ENCODE results near the gene VAX1. TPM values are rescaled to one million over a fixed set of nuclear protein-coding genes. Genes with fewer than 3 reads are reported as not detected.

Gene VAX1
- total and polyA plus RNA-seq, 2 experiments from 2014 or later = not detected

- Histone ChIP-seq H3K27me3 (peaks cover 95% of the 10 kb centered on the region), H2AFZ (peak overlapping the region; percentile 56), H3K27ac (no peak overlapping the region), H4K20me1 (ENCODE audit: insufficient read depth, poor library complexity, severe bottlenecking) (no peaks in the 10 kb centered on the region), H3K9me2 (replicated peaks; ENCODE audit: insufficient read depth) (no peaks in the 10 kb centered on the region), H3K4me2 (peak overlapping the region; percentile 95), H3K79me2 (no peaks in the 10 kb centered on the region), H3K9me3 (ENCODE audit: low read depth) (no peaks in the 10 kb centered on the region), H3K36me3 (replicated peaks; ENCODE audit: insufficient read depth, low read depth) (no peaks in the 10 kb centered on the region), H3K4me1 (ENCODE audit: insufficient read depth) (peaks cover 42% of the 10 kb centered on the region), H3K4me3 (no peak overlapping the region)
- 34% methylated on average over 24 of the region's 34 CpGs for WGBS (ENCODE audit: low lambda C conversion rate, missing lambda C conversion rate)
- no peak for DNase-seq (ENCODE audit: low spot score)
- no peak for TF ChIP-seq EZH2 (IDR thresholded peaks at IDR 0.05; ENCODE audit: borderline replicate concordance)
- TF ChIP-seq EZH2phosphoT487 (IDR thresholded peaks at IDR 0.05; ENCODE audit: low read depth, severe bottlenecking, unreplicated experiment) = no peak
- TF ChIP-seq CTCF (IDR thresholded peaks at IDR 0.05; ENCODE audit: poor library complexity) = no peak
These were observed 1.6 kb downstream of the VAX1 start for GRCh38 chr10:117136391-117136975.

GRCh38 chr10:117135480-117136140 is 2.5 kb downstream of the VAX1 start:
- Histone ChIP-seq H3K4me3 (no peak overlapping the region), H3K79me2 (no peaks in the 10 kb centered on the region), H3K36me3 (replicated peaks; ENCODE audit: insufficient read depth, low read depth) (no peaks in the 10 kb centered on the region), H3K9me3 (ENCODE audit: low read depth) (no peaks in the 10 kb centered on the region), H3K9me2 (replicated peaks; ENCODE audit: insufficient read depth) (no peaks in the 10 kb centered on the region), H3K4me2 (no peak overlapping the region), H2AFZ (no peak overlapping the region), H4K20me1 (ENCODE audit: insufficient read depth, poor library complexity, severe bottlenecking) (no peaks in the 10 kb centered on the region), H3K4me1 (ENCODE audit: insufficient read depth) (peaks cover 48% of the 10 kb centered on the region), H3K27me3 (peaks cover 95% of the 10 kb centered on the region), H3K27ac (no peak overlapping the region)
- 95% methylated on average over 4 of the region's 4 CpGs for WGBS (ENCODE audit: low lambda C conversion rate, missing lambda C conversion rate)
- TF ChIP-seq EZH2phosphoT487 (IDR thresholded peaks at IDR 0.05; ENCODE audit: low read depth, severe bottlenecking, unreplicated experiment) = no peak
- no peak for DNase-seq (ENCODE audit: low spot score)

GRCh38 chr10:117135026-117135372 is 3.1 kb downstream of the VAX1 start:
- WGBS (ENCODE audit: low lambda C conversion rate, missing lambda C conversion rate) = 50% methylated on average over 6 of the region's 6 CpGs
- peaks cover 48% of the 10 kb centered on the region for H3K4me1 ChIP-seq (ENCODE audit: insufficient read depth)
- no peaks in the 10 kb centered on the region for H3K9me2 ChIP-seq (replicated peaks; ENCODE audit: insufficient read depth)
- H3K36me3 ChIP-seq (replicated peaks; ENCODE audit: insufficient read depth, low read depth) = no peaks in the 10 kb centered on the region
- no peak overlapping the region for H3K27ac ChIP-seq
- H4K20me1 ChIP-seq (ENCODE audit: insufficient read depth, poor library complexity, severe bottlenecking) = no peaks in the 10 kb centered on the region
- TF ChIP-seq CTCF (IDR thresholded peaks at IDR 0.05; ENCODE audit: poor library complexity) (no peak), EZH2 (IDR thresholded peaks at IDR 0.05; ENCODE audit: borderline replicate concordance) (peak; percentile 79), EZH2phosphoT487 (IDR thresholded peaks at IDR 0.05; ENCODE audit: low read depth, severe bottlenecking, unreplicated experiment) (peak; percentile 37)
- H3K79me2 ChIP-seq = no peaks in the 10 kb centered on the region
- peak overlapping the region; percentile 89 for H3K4me2 ChIP-seq
- no peak for DNase-seq (ENCODE audit: low spot score)
- no peaks in the 10 kb centered on the region for H3K9me3 ChIP-seq (ENCODE audit: low read depth)
- no peak overlapping the region for H3K4me3 ChIP-seq
- H3K27me3 ChIP-seq = peaks cover 95% of the 10 kb centered on the region
- no peak overlapping the region for H2AFZ ChIP-seq

GRCh38 chr10:117134306-117135025 is 3.6 kb downstream of the VAX1 start:
- Histone ChIP-seq H3K4me3 (no peak overlapping the region), H3K27me3 (peaks cover 97% of the 10 kb centered on the region), H4K20me1 (ENCODE audit: insufficient read depth, poor library complexity, severe bottlenecking) (no peaks in the 10 kb centered on the region), H3K27ac (no peak overlapping the region), H3K4me1 (ENCODE audit: insufficient read depth) (peaks cover 48% of the 10 kb centered on the region), H2AFZ (peak overlapping the region; percentile 60), H3K4me2 (peak overlapping the region; percentile 89), H3K36me3 (replicated peaks; ENCODE audit: insufficient read depth, low read depth) (no peaks in the 10 kb centered on the region), H3K9me3 (ENCODE audit: low read depth) (no peaks in the 10 kb centered on the region), H3K9me2 (replicated peaks; ENCODE audit: insufficient read depth) (no peaks in the 10 kb centered on the region), H3K79me2 (no peaks in the 10 kb centered on the region)
- peak; percentile 53 for DNase-seq (ENCODE audit: low spot score)
- TF ChIP-seq CTCF (IDR thresholded peaks at IDR 0.05; ENCODE audit: poor library complexity) (no peak), EZH2phosphoT487 (IDR thresholded peaks at IDR 0.05; ENCODE audit: low read depth, severe bottlenecking, unreplicated experiment) (peak; percentile 82), EZH2 (IDR thresholded peaks at IDR 0.05; ENCODE audit: borderline replicate concordance) (peak; percentile 80)
- 7% methylated on average over 56 of the region's 72 CpGs for WGBS (ENCODE audit: low lambda C conversion rate, missing lambda C conversion rate)

All from hepatocyte (in vitro differentiated cells).